ENCODE results near the gene LIG4.

DNA sequence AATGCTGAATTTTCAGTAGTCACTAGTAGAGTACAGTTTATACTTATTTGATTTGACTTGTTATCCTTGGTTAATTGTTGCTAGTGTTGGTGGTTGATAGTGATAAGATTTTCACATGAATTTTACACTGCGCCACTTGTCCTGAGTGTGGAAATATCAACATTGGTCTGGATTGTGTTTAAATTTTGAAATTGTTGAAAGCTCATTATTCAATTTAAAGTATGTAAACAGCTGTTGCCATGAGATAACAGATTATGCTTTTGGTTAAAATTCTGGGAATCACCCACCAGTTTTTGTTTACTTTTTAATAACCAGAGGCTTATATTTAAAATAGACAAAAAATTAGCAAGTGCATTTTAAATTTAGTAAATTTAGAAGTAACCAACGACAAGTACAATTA lies 41.9 kb upstream of the LIG4 start:
- TF ChIP-seq, protein P1, sequence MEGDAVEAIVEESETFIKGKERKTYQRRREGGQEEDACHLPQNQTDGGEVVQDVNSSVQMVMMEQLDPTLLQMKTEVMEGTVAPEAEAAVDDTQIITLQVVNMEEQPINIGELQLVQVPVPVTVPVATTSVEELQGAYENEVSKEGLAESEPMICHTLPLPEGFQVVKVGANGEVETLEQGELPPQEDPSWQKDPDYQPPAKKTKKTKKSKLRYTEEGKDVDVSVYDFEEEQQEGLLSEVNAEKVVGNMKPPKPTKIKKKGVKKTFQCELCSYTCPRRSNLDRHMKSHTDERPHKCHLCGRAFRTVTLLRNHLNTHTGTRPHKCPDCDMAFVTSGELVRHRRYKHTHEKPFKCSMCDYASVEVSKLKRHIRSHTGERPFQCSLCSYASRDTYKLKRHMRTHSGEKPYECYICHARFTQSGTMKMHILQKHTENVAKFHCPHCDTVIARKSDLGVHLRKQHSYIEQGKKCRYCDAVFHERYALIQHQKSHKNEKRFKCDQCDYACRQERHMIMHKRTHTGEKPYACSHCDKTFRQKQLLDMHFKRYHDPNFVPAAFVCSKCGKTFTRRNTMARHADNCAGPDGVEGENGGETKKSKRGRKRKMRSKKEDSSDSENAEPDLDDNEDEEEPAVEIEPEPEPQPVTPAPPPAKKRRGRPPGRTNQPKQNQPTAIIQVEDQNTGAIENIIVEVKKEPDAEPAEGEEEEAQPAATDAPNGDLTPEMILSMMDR (conservative IDR thresholded peaks at IDR 0.05; ENCODE audit: low read depth, low read length), result no peak
- TF ChIP-seq RAD21 (IDR thresholded peaks at IDR 0.05; ENCODE audit: low read length) (no peak), RFX5 (IDR thresholded peaks at IDR 0.05; ENCODE audit: low read depth, low read length) (no peak), POLR2A (IDR thresholded peaks at IDR 0.05; ENCODE audit: low read depth, low read length) (no peak), BHLHE40 (IDR thresholded peaks at IDR 0.05; ENCODE audit: low read depth, low read length) (no peak)
- TF ChIP-seq, protein P2, sequence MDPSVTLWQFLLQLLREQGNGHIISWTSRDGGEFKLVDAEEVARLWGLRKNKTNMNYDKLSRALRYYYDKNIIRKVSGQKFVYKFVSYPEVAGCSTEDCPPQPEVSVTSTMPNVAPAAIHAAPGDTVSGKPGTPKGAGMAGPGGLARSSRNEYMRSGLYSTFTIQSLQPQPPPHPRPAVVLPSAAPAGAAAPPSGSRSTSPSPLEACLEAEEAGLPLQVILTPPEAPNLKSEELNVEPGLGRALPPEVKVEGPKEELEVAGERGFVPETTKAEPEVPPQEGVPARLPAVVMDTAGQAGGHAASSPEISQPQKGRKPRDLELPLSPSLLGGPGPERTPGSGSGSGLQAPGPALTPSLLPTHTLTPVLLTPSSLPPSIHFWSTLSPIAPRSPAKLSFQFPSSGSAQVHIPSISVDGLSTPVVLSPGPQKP (IDR thresholded peaks at IDR 0.05; ENCODE audit: borderline replicate concordance, low read depth, low read length), result no peak
- TF ChIP-seq, protein P3, sequence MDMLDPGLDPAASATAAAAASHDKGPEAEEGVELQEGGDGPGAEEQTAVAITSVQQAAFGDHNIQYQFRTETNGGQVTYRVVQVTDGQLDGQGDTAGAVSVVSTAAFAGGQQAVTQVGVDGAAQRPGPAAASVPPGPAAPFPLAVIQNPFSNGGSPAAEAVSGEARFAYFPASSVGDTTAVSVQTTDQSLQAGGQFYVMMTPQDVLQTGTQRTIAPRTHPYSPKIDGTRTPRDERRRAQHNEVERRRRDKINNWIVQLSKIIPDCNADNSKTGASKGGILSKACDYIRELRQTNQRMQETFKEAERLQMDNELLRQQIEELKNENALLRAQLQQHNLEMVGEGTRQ (IDR thresholded peaks at IDR 0.05; ENCODE audit: low read depth, low read length), result no peak
